H9 (cell line): ENCODE measurements around the gene GNLY. TPM values are rescaled to one million over a fixed set of nuclear protein-coding genes. Genes with fewer than 3 reads are reported as not detected.

Experiments
- DNase-seq: peaks from one replicate; pipeline ENCODE4 v3.0.0-alpha.2; 2017
- H2AFZ ChIP-seq: one replicate; pipeline ENCODE4 v1.6.1; 2013; ENCODE audit warnings: mild to moderate bottlenecking, low read length, control low read depth, moderate library complexity
- H2AK5ac ChIP-seq: 2 replicates; pipeline ENCODE4 v1.6.1; 2013; ENCODE audit warnings: low read length, control low read depth, mixed read lengths; ENCODE audit not compliant: insufficient read length
- H2BK120ac ChIP-seq: one replicate; pipeline ENCODE4 v1.6.1; 2013; ENCODE audit warnings: low read depth, mild to moderate bottlenecking, low read length, control low read depth, inconsistent platforms; ENCODE audit not compliant: poor library complexity, severe bottlenecking
- H2BK12ac ChIP-seq: 2 replicates; pipeline ENCODE4 v1.6.1; 2013; ENCODE audit warnings: low read length, control low read depth, mixed read lengths, low read depth; ENCODE audit not compliant: insufficient read length
- H2BK15ac ChIP-seq: 2 replicates; pipeline ENCODE4 v1.6.1; 2013; ENCODE audit warnings: low read depth, low read length, control low read depth
- H2BK20ac ChIP-seq: one replicate; pipeline ENCODE4 v1.6.1; 2013; ENCODE audit warnings: low read depth, mild to moderate bottlenecking, low read length, control low read depth, inconsistent platforms; ENCODE audit not compliant: poor library complexity, severe bottlenecking
- H2BK5ac ChIP-seq: 2 replicates; pipeline ENCODE4 v1.6.1; 2013; ENCODE audit warnings: low read length, control low read depth, mixed read lengths; ENCODE audit not compliant: insufficient read length
- H3K14ac ChIP-seq: 2 replicates; pipeline ENCODE4 v1.6.1; 2013; ENCODE audit warnings: low read length, control low read depth; ENCODE audit not compliant: insufficient read depth
- H3K18ac ChIP-seq: 2 replicates; pipeline ENCODE4 v1.6.1; 2013; ENCODE audit warnings: low read depth, mild to moderate bottlenecking, mixed read lengths, low read length, control low read depth; ENCODE audit not compliant: insufficient read length
- H3K23ac ChIP-seq: 2 replicates; pipeline ENCODE4 v1.6.1; 2013; ENCODE audit warnings: low read length, control low read depth, mixed read lengths, low read depth; ENCODE audit not compliant: insufficient read length
- H3K23me2 ChIP-seq: 2 replicates; pipeline ENCODE4 v1.6.1; 2013; ENCODE audit warnings: low read depth, mild to moderate bottlenecking, mixed read lengths, low read length, control low read depth; ENCODE audit not compliant: insufficient read length, poor library complexity, severe bottlenecking
- H3K27ac ChIP-seq: 2 replicates; pipeline ENCODE4 v1.5.1; 2013; ENCODE audit warnings: low read length, control low read depth, mixed read lengths, low read depth; ENCODE audit not compliant: insufficient read length
- H3K27me3 ChIP-seq: 2 replicates; pipeline ENCODE4 v1.6.1; 2013; ENCODE audit warnings: low read length, control low read depth, inconsistent platforms; ENCODE audit not compliant: insufficient read depth
- H3K4ac ChIP-seq: 2 replicates; pipeline ENCODE4 v1.6.1; 2013; ENCODE audit warnings: low read depth, mild to moderate bottlenecking, control low read depth, inconsistent platforms, low read length, moderate library complexity
- H3K4me1 ChIP-seq: 2 replicates; pipeline ENCODE4 v1.6.1; 2013; ENCODE audit warnings: low read length, control low read depth, inconsistent platforms; ENCODE audit not compliant: insufficient read depth
- H3K4me2 ChIP-seq: 2 replicates; pipeline ENCODE4 v1.6.1; 2013; ENCODE audit warnings: low read length, control low read depth, mixed read lengths; ENCODE audit not compliant: insufficient read length, insufficient read depth
- H3K56ac ChIP-seq: 2 replicates; pipeline ENCODE4 v1.6.1; 2013; ENCODE audit warnings: low read depth, mild to moderate bottlenecking, mixed read lengths, low read length, control low read depth; ENCODE audit not compliant: insufficient read length
- H3K79me1 ChIP-seq: 2 replicates; pipeline ENCODE4 v1.6.1; 2013; ENCODE audit warnings: low read depth, mild to moderate bottlenecking, moderate library complexity, low read length, control low read depth, inconsistent platforms; ENCODE audit not compliant: insufficient read depth, poor library complexity, severe bottlenecking
- H3K79me2 ChIP-seq: 2 replicates; pipeline ENCODE4 v1.6.1; 2013; ENCODE audit warnings: low read length, control low read depth, inconsistent platforms; ENCODE audit not compliant: insufficient read depth
- H3K9ac ChIP-seq: 2 replicates; pipeline ENCODE4 v1.6.1; 2013; ENCODE audit warnings: low read length, control low read depth, mixed read lengths; ENCODE audit not compliant: insufficient read length; ENCODE audit errors: extremely low read depth
- H3K9me3 ChIP-seq: one replicate; pipeline ENCODE4 v1.6.1; 2013; ENCODE audit warnings: low read depth, low read length, inconsistent platforms; ENCODE audit not compliant: control insufficient read depth
- H3T11ph ChIP-seq: one replicate; pipeline ENCODE4 v1.6.1; 2013; ENCODE audit warnings: mild to moderate bottlenecking, low read length, control low read depth, inconsistent platforms
- H4K20me1 ChIP-seq: one replicate; pipeline ENCODE4 v1.6.1; 2013; ENCODE audit not compliant: control insufficient read depth, insufficient read length, insufficient read depth
- H4K5ac ChIP-seq: 2 replicates; pipeline ENCODE4 v1.6.1; 2013; ENCODE audit warnings: low read depth, mild to moderate bottlenecking, mixed read lengths, low read length, control low read depth; ENCODE audit not compliant: insufficient read length
- H4K8ac ChIP-seq: replicated peaks from 2 replicates; pipeline ENCODE4 v1.6.1; 2013; ENCODE audit warnings: low read length, control low read depth, mixed read lengths, low read depth; ENCODE audit not compliant: insufficient read length
- H4K91ac ChIP-seq: 2 replicates; pipeline ENCODE4 v1.6.1; 2013; ENCODE audit warnings: low read depth, mild to moderate bottlenecking, moderate library complexity, mixed read lengths, low read length, control low read depth; ENCODE audit not compliant: insufficient read length
- H3K27ac Mint-ChIP-seq, 3 experiments: 2 replicates in 2 of 3; 3 replicates in 1 of 3; pipeline ENCODE4 v1.8.0; 2020 to 2021; ENCODE audit warnings: mixed read lengths in 3 of 3, mild to moderate bottlenecking in 1 of 3, moderate library complexity in 1 of 3
- H3K27me3 Mint-ChIP-seq: 2 replicates; pipeline ENCODE4 v1.8.0; 2021; ENCODE audit warnings: low read depth, mild to moderate bottlenecking, moderate library complexity, mixed read lengths
- H3K36me3 Mint-ChIP-seq, 3 experiments: 2 replicates in 2 of 3; 3 replicates in 1 of 3; pipeline ENCODE4 v1.8.0; 2020 to 2021; ENCODE audit warnings: low read depth in 3 of 3, mixed read lengths in 3 of 3; ENCODE audit not compliant: insufficient read depth in 1 of 3
- H3K4me1 Mint-ChIP-seq, 2 experiments: 2 replicates each; pipeline ENCODE4 v1.8.0; 2020; ENCODE audit warnings: mixed read lengths in 2 of 2
- H3K4me3 Mint-ChIP-seq, 2 experiments: 2 replicates in 1 of 2; 3 replicates in 1 of 2; pipeline ENCODE4 v1.8.0; 2020 to 2021; ENCODE audit warnings: mild to moderate bottlenecking in 2 of 2, mixed read lengths in 2 of 2, moderate library complexity in 1 of 2
- H3K9me3 Mint-ChIP-seq, 2 experiments: 2 replicates in 1 of 2; 3 replicates in 1 of 2; pipeline ENCODE4 v1.8.0; 2020; ENCODE audit warnings: mild to moderate bottlenecking in 2 of 2, mixed read lengths in 2 of 2, moderate library complexity in 1 of 2
- WGBS: extraction: QIAGEN DNeasy Blood & Tissue Kit; methylation state at CpG from one replicate; pipeline ENCODE4 v1.1.7; 2013; ENCODE audit warnings: missing lambda C conversion rate, low lambda C conversion rate, mixed read lengths; ENCODE audit not compliant: insufficient read length; ENCODE audit errors: extremely low coverage; 5-methylcytosine and 5-hydroxymethylcytosine counted together
- total RNA-seq: library from RNA; stranded (reverse); gene quantifications from 2 replicates; pipeline ENCODE4 v1.2.1, GENCODE V29; 2021
- TF ChIP-seq, protein P1 (sequence below): fragments of 200-600 bp; sonication (generic); conservative IDR thresholded peaks from 3 replicates; pipeline ENCODE4 v1.8.0; 2021; ENCODE audit warnings: antibody characterized with exemption, mild to moderate bottlenecking

The GNLY gene
- total RNA-seq, 1 experiment from 2014 or later: not detected

DNA sequence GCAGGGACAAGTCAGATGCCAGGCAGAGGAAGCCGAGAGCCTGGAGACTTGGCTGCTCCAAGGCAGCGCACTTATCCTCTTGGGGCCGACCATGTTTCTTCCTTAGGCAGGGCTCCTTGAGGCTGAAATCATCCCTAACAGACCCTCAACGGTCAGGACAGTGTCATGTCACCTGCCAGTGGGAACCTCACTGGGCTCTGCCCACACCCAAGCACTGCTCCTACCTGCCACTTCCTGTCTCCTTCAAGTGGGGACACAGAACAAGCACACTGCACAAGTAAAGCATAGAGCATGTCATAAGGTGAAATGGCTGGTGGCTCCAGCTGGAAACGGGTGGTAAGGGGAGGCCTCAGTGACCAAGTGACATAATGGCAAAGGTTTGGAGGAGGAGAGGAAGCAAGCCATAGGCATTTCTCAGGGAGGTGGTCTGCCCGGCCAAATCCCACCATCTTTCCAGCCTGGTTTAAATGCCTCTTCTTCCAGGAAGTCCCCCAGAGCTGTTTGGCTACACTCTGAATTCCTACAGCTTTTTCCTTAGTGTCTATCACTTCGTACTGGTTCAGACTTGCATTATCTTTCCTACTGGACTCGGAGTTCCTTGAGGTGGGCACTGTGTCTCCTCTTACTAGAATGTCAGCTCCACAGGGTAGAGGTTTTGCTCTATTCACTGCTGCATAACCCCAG is 52.3 kb downstream of the GNLY start:
- no peaks in the 10 kb centered on the region for H3K9me3 ChIP-seq
- no peak overlapping the region for H4K5ac ChIP-seq
- no peak overlapping the region for H2BK20ac ChIP-seq
- H3K18ac ChIP-seq: no peak overlapping the region
- peaks cover 12 to 23% of the 10 kb centered on the region in 2 experiments for H3K4me1 Mint-ChIP-seq
- no peaks in the 10 kb centered on the region; a peak in 1 of 7 replicates for H3K36me3 Mint-ChIP-seq
- no peak overlapping the region for H3K4me3 Mint-ChIP-seq
- no peak overlapping the region for H3K27ac ChIP-seq
- no peaks in the 10 kb centered on the region for H3K4me1 ChIP-seq
- TF ChIP-seq, protein P1, sequence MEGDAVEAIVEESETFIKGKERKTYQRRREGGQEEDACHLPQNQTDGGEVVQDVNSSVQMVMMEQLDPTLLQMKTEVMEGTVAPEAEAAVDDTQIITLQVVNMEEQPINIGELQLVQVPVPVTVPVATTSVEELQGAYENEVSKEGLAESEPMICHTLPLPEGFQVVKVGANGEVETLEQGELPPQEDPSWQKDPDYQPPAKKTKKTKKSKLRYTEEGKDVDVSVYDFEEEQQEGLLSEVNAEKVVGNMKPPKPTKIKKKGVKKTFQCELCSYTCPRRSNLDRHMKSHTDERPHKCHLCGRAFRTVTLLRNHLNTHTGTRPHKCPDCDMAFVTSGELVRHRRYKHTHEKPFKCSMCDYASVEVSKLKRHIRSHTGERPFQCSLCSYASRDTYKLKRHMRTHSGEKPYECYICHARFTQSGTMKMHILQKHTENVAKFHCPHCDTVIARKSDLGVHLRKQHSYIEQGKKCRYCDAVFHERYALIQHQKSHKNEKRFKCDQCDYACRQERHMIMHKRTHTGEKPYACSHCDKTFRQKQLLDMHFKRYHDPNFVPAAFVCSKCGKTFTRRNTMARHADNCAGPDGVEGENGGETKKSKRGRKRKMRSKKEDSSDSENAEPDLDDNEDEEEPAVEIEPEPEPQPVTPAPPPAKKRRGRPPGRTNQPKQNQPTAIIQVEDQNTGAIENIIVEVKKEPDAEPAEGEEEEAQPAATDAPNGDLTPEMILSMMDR: no peak
- H3K9me3 Mint-ChIP-seq: no peaks in the 10 kb centered on the region
- no CpG with 5 or more reads among the region's 8 CpGs for WGBS
- no peak overlapping the region for H3K9ac ChIP-seq
- no peaks in the 10 kb centered on the region for H3K79me2 ChIP-seq
- H3K4me2 ChIP-seq: no peak overlapping the region
- no peak overlapping the region for H3K56ac ChIP-seq
- H2BK120ac ChIP-seq: no peak overlapping the region
- no peak overlapping the region for H2BK5ac ChIP-seq
- no peaks in the 10 kb centered on the region for H4K20me1 ChIP-seq
- no peak overlapping the region for H3K27ac Mint-ChIP-seq
- no peak overlapping the region for H4K91ac ChIP-seq
- H3K23ac ChIP-seq: no peak overlapping the region
- no peak overlapping the region for H3T11ph ChIP-seq
- peaks cover 89% of the 10 kb centered on the region for H3K27me3 Mint-ChIP-seq
- H4K8ac ChIP-seq: no peak overlapping the region
- no peaks in the 10 kb centered on the region for H3K79me1 ChIP-seq
- no peak for DNase-seq
- peaks cover 7% of the 10 kb centered on the region; the same call in 1 of the 2 replicates for H3K27me3 ChIP-seq
- H3K23me2 ChIP-seq: no peaks in the 10 kb centered on the region
- H3K4ac ChIP-seq: no peak overlapping the region
- H2AFZ ChIP-seq: no peak overlapping the region
- no peak overlapping the region for H2BK12ac ChIP-seq
- H3K14ac ChIP-seq: no peak overlapping the region
- H2BK15ac ChIP-seq: no peak overlapping the region
- H2AK5ac ChIP-seq: no peak overlapping the region
